ENCODE results near the gene BTBD16. TPM values are rescaled to one million over a fixed set of nuclear protein-coding genes. Genes with fewer than 3 reads are reported as not detected.

BTBD16 gene
- total and polyA plus RNA-seq, 2 of the 4 experiments (the other 2 are of a cell fraction): not detected

DNA sequence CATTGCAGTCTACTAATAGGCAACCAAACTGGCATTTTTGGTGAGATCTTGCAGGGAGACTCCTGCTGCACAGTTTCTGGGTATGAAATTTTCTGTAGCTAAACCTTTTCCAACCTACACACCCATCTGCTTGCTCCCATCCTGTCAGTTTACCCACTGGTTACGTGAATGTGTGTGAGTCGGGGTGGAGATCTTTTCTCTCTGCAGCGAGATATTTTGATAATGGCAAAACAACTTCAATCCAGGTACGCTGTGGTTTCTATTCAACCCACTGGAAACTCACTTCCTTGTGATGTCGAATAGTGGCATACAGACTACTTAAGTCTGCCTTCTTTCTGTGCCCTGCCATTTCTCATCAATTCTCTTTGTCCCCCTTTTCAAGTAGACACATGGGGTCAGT is 107.9 kb downstream of the BTBD16 start:
- Histone ChIP-seq H4K20me1 (ENCODE audit: insufficient read depth, low read length) (no peaks in the 10 kb centered on the region), H2AK9ac (replicated peaks; ENCODE audit: low read depth, low read length, poor library complexity) (no peak overlapping the region), H3K4ac (ENCODE audit: low read depth, low read length) (no peak overlapping the region), H4K5ac (ENCODE audit: low read depth, low read length) (no peak overlapping the region), H3K14ac (replicated peaks; ENCODE audit: low read depth, low read length) (no peak overlapping the region), H2BK15ac (ENCODE audit: low read depth, low read length) (no peak overlapping the region), H3K4me3 (ENCODE audit: insufficient read depth, low read depth, low read length) (no peak overlapping the region), H3K79me1 (ENCODE audit: low read depth in 1 of 2, low read length in 2 of 2) (peaks cover 5 to 24% of the 10 kb centered on the region in 2 experiments; a peak in 3 of 4 replicates), H3K4me1 (ENCODE audit: control insufficient read depth, insufficient read depth, low read length) (no peaks in the 10 kb centered on the region), H3K9me1 (ENCODE audit: insufficient read depth, low read length) (no peaks in the 10 kb centered on the region), H2BK5ac (ENCODE audit: low read depth, low read length, poor library complexity, severe bottlenecking) (no peak overlapping the region), H3K56ac (ENCODE audit: extremely low read depth, insufficient read depth, low read length) (no peak overlapping the region), H4K91ac (ENCODE audit: insufficient read depth, low read depth, low read length) (no peak overlapping the region), H3K4me2 (ENCODE audit: low read depth, low read length) (no peak overlapping the region), H3K23ac (ENCODE audit: low read depth, low read length) (no peak overlapping the region), H3K27ac (ENCODE audit: insufficient read depth, low read length) (no peak overlapping the region), H3K18ac (ENCODE audit: low read depth, low read length) (no peak overlapping the region), H3K27me3 (ENCODE audit: control insufficient read depth, insufficient read depth, low read length) (no peaks in the 10 kb centered on the region), H3K9ac (ENCODE audit: low read depth, low read length) (no peak overlapping the region), H4K8ac (ENCODE audit: low read depth in 2 of 2, low read length in 2 of 2) (no peak overlapping the region), H2AFZ (replicated peaks; ENCODE audit: low read length, poor library complexity) (no peak overlapping the region), H2BK20ac (ENCODE audit: low read depth, low read length) (no peak overlapping the region), H3K36me3 (ENCODE audit: control insufficient read depth, insufficient read depth, low read length) (no peaks in the 10 kb centered on the region), H2BK120ac (ENCODE audit: low read depth, low read length) (no peak overlapping the region), H2AK5ac (ENCODE audit: low read depth, low read length) (no peak overlapping the region), H3K9me3 (ENCODE audit: control insufficient read depth, insufficient read depth, low read length) (no peaks in the 10 kb centered on the region)
- intact Hi-C loops (cut with micrococcal nuclease) (loop anchor here (5.0 kb wide), 1 partner anchor 43 kb away; no protein-coding TSS in a partner anchor), in situ Hi-C loops (cut with MboI; ENCODE audit: low sequenced_read_pairs) (no loop called here), dilution Hi-C loops (cut with HindIII; ENCODE audit: low sequenced_read_pairs, unreplicated experiment) (no loop called here)
- DNase-seq: no peak
- ChIA-PET CTCF (no interaction called here), POLR2A (ENCODE audit: unreplicated experiment) (no interaction called here)
- no peak for ATAC-seq (ENCODE audit: low read depth)
- no CpG with 5 or more reads among the region's 5 CpGs for WGBS, 2 experiments (ENCODE audit: extremely low coverage in 2 of 2, insufficient read length in 1 of 2)
- BruUV-seq (replicated peaks): no TSS peak
- no peak for TF ChIP-seq POLR2A (IDR thresholded peaks at IDR 0.05; ENCODE audit: low read depth, low read length)
- no peak for TF ChIP-seq BHLHE40 (IDR thresholded peaks at IDR 0.05; ENCODE audit: low read depth, low read length)
- TF ChIP-seq MAZ (IDR thresholded peaks at IDR 0.05; ENCODE audit: borderline replicate concordance, low read depth, low read length): no peak
- no peak for TF ChIP-seq MAFK (IDR thresholded peaks at IDR 0.05; ENCODE audit: low read depth, low read length)
- no peak for TF ChIP-seq NFE2L2 (IDR thresholded peaks at IDR 0.05; ENCODE audit: low read depth, low read length)
- TF ChIP-seq RCOR1 (IDR thresholded peaks at IDR 0.05; ENCODE audit: insufficient replicate concordance, low read length): no peak
- no peak for TF ChIP-seq USF2 (IDR thresholded peaks at IDR 0.05; ENCODE audit: low read depth, low read length)
- TF ChIP-seq MXI1 (IDR thresholded peaks at IDR 0.05; ENCODE audit: borderline replicate concordance, low read depth, low read length): no peak
- TF ChIP-seq RFX5 (IDR thresholded peaks at IDR 0.05; ENCODE audit: low read depth, low read length): no peak
- TF ChIP-seq, protein P1, sequence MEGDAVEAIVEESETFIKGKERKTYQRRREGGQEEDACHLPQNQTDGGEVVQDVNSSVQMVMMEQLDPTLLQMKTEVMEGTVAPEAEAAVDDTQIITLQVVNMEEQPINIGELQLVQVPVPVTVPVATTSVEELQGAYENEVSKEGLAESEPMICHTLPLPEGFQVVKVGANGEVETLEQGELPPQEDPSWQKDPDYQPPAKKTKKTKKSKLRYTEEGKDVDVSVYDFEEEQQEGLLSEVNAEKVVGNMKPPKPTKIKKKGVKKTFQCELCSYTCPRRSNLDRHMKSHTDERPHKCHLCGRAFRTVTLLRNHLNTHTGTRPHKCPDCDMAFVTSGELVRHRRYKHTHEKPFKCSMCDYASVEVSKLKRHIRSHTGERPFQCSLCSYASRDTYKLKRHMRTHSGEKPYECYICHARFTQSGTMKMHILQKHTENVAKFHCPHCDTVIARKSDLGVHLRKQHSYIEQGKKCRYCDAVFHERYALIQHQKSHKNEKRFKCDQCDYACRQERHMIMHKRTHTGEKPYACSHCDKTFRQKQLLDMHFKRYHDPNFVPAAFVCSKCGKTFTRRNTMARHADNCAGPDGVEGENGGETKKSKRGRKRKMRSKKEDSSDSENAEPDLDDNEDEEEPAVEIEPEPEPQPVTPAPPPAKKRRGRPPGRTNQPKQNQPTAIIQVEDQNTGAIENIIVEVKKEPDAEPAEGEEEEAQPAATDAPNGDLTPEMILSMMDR (conservative IDR thresholded peaks at IDR 0.05; ENCODE audit: low read depth, low read length): no peak
- no peak for TF ChIP-seq FOS (IDR thresholded peaks at IDR 0.05; ENCODE audit: low read depth, low read length)
- TF ChIP-seq, protein P2, sequence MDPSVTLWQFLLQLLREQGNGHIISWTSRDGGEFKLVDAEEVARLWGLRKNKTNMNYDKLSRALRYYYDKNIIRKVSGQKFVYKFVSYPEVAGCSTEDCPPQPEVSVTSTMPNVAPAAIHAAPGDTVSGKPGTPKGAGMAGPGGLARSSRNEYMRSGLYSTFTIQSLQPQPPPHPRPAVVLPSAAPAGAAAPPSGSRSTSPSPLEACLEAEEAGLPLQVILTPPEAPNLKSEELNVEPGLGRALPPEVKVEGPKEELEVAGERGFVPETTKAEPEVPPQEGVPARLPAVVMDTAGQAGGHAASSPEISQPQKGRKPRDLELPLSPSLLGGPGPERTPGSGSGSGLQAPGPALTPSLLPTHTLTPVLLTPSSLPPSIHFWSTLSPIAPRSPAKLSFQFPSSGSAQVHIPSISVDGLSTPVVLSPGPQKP (IDR thresholded peaks at IDR 0.05; ENCODE audit: borderline replicate concordance, low read depth, low read length): no peak
- no peak for TF ChIP-seq CEBPB (IDR thresholded peaks at IDR 0.05; ENCODE audit: low read depth, low read length)
- TF ChIP-seq RAD21 (IDR thresholded peaks at IDR 0.05; ENCODE audit: low read length): no peak
- TF ChIP-seq SMC3 (IDR thresholded peaks at IDR 0.05; ENCODE audit: low read depth, low read length): no peak

All from IMR-90 (cell line).